Mucosa of descending colon (tissue), 3 donors: ENCODE data around the gene CBR4. TPM values are rescaled to one million over a fixed set of nuclear protein-coding genes. Genes with fewer than 3 reads are reported as not detected.

ENCODE experiments used
- ATAC-seq: fragments of 200-7000 bp; cut with Tn5 transposase; one replicate; pipeline ENCODE4 v1.9.1; 2020; ENCODE audit warnings: mild to moderate bottlenecking, moderate library complexity
- DNase-seq, 3 donors: peaks; one replicate each; pipeline ENCODE4 v3.0.0-alpha.2; 2020
- H3K36me3 ChIP-seq: fragments of 200-600 bp; one replicate; pipeline ENCODE4 v1.8.0; 2021; ENCODE audit warnings: low read depth, mild to moderate bottlenecking
- H3K4me1 ChIP-seq: fragments of 200-600 bp; one replicate; pipeline ENCODE4 v1.8.0; 2021; ENCODE audit warnings: low read depth, mild to moderate bottlenecking
- H3K4me3 ChIP-seq: fragments of 200-600 bp; one replicate; pipeline ENCODE4 v1.8.0; 2021; ENCODE audit warnings: mild to moderate bottlenecking
- H3K9me3 ChIP-seq: fragments of 200-600 bp; one replicate; pipeline ENCODE4 v1.8.0; 2021; ENCODE audit warnings: mild to moderate bottlenecking
- intact Hi-C, 2 donors: fragments of 100-400 bp; cut with DNase I in 1 of 2; cut with micrococcal nuclease in 1 of 2; formaldehyde crosslinking; loops; one replicate each; pipeline versions ENCODE4 v1.11.0 to v1.11.1; 2022; cut with DNase I, micrococcal nuclease
- total RNA-seq, 3 donors: library from RNA; stranded (reverse); fragmentation: NEBNext Ultra II Directional in 2 of 3; extraction: Animal tissue kit (Norgen Biotek cat#: 25700) in 2 of 3; gene quantifications; one replicate each; pipeline versions ENCODE4 v1.2.1 to v1.2.4, GENCODE V29; 2021 to 2023
- TF ChIP-seq, protein P1 (sequence below): fragments of 200-600 bp; IDR thresholded peaks from one replicate; pipeline ENCODE4 v1.8.0; 2022; ENCODE audit warnings: antibody characterized with exemption, mild to moderate bottlenecking
- donor health status: DM: no; HTN: no; CAD: no; lungs with moderate emphysema.
- donor health status: DM: no; HTN: no; CAD: no.
- donor health status: DM: no; HTN: yes; CAD: no.

The CBR4 gene
- total RNA-seq, 3 donors from 2014 or later, result 20.9 to 33.6 (median 30.2) TPM

DNA sequence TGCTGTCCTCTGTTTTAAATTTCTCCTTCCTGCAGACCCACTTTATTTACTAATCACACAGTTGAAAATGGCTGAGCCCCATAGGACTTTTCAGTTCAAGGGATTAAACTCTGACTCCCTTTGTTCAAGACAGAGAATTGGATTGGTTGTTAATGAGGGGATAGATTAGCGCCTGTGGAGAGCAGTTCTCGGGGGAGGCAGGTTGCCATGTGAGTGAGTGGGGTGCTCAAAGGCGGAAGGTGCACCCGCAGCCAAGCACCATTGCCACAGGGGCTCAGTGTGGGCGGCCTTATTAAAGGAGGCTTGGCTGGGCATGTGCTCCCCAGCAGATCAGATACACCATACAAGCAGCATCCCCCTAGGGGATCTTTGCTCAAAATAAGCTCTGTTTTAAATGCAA is 7.9 kb upstream of the CBR4 start:
- intact Hi-C loops, result no loop called here
- Histone ChIP-seq H3K36me3 (no peaks in the 10 kb centered on the region), H3K4me1 (peaks cover 10% of the 10 kb centered on the region), H3K4me3 (no peak overlapping the region), H3K9me3 (no peaks in the 10 kb centered on the region)
- TF ChIP-seq, protein P1, sequence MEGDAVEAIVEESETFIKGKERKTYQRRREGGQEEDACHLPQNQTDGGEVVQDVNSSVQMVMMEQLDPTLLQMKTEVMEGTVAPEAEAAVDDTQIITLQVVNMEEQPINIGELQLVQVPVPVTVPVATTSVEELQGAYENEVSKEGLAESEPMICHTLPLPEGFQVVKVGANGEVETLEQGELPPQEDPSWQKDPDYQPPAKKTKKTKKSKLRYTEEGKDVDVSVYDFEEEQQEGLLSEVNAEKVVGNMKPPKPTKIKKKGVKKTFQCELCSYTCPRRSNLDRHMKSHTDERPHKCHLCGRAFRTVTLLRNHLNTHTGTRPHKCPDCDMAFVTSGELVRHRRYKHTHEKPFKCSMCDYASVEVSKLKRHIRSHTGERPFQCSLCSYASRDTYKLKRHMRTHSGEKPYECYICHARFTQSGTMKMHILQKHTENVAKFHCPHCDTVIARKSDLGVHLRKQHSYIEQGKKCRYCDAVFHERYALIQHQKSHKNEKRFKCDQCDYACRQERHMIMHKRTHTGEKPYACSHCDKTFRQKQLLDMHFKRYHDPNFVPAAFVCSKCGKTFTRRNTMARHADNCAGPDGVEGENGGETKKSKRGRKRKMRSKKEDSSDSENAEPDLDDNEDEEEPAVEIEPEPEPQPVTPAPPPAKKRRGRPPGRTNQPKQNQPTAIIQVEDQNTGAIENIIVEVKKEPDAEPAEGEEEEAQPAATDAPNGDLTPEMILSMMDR, result no peak
- ATAC-seq (no peak), DNase-seq (no peak)

DNA sequence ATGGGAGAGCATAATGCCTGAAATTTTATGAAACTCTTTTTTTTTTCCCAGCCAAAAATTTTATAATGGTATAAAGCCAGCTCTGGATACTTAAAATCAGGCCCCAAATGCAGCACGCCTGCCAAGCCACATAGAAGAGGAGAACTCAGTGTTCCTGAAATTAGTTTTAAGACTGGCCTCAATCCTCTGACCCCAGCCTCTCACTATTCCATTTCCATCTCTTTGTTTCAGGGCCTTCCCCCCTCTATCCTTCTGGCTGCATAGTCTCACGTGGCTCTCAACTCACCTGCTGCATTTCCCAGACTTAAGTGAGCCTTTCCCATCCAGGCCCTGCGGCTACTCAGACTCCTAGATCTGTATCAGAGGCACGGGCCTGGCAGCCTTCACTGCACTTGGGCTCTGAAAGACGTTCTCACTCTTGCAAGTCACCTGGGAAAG is 5.2 kb upstream of the CBR4 start:
- no peaks in the 10 kb centered on the region for H3K9me3 ChIP-seq
- ATAC-seq, result no peak
- TF ChIP-seq, protein P1, result no peak
- DNase-seq, result no peak
- no peaks in the 10 kb centered on the region for H3K36me3 ChIP-seq
- peaks cover 10% of the 10 kb centered on the region for H3K4me1 ChIP-seq
- intact Hi-C loops, result no loop called here
- H3K4me3 ChIP-seq, result no peak overlapping the region

DNA sequence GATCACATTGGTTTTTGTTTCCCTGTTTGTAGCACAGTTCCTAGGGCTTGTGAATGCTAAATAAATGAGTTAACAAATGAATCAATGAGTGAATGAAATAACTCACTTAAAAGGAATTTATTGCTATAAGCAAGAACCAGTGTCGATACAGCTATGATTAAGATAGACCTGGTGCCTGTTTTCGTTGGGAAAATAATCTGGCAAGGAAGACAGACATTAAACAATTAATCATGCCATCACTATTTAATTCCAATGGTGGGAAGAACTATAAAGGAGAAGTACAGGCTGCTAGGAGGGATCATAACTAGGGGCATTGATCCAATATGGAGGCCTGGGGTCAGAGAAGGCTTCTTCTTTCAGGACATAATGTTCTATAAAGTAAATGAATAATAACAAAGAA is 4.5 kb upstream of the CBR4 start:
- Histone ChIP-seq H3K4me3 (no peak overlapping the region), H3K4me1 (peaks cover 10% of the 10 kb centered on the region), H3K9me3 (no peaks in the 10 kb centered on the region), H3K36me3 (no peaks in the 10 kb centered on the region)
- TF ChIP-seq, protein P1, result no peak
- DNase-seq (no peak), ATAC-seq (no peak)
- intact Hi-C loops, result no loop called here

DNA sequence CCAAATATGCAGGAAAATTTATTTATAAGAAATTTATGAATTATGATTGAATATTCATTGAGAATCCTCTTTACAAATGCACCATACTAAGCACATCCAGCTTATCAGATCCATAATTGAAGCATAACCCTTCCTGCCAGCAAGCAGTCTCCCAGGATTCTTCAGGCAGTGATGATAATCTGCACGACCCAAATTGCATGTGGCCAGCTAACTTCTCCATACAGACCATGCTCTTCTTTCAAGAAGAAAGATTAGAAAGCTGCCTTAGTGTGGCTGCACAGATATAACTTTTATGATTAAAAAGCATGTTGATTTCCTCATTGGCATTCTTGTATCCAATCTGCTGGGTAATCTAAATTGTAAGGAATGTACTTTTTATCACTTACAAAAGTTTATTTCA is 3.3 kb upstream of the CBR4 start:
- Histone ChIP-seq H3K4me1 (peaks cover 17% of the 10 kb centered on the region), H3K4me3 (no peak overlapping the region), H3K36me3 (no peaks in the 10 kb centered on the region), H3K9me3 (no peaks in the 10 kb centered on the region)
- DNase-seq (no peak), ATAC-seq (no peak)
- TF ChIP-seq, protein P1, result no peak
- intact Hi-C loops, result no loop called here

DNA sequence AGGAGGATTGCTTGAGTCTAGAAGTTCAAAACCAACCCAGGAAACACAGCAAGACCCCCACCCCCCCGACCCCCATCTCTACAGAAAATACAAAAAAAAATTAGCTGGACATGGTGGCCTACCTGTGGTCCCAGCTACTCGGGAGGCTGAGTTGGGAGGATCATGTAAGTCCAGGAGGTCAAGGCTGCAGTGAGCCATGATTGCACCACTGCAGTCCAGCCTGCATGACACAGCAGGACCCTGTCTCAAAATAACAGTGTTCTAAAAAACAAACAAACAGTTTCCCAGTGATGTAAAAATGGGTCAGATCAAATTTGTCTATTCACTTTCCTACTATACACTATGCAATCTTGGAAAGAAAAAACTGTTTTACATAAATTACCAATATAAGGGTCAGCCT is 2.0 kb upstream of the CBR4 start:
- TF ChIP-seq, protein P1, result no peak
- Histone ChIP-seq H3K4me1 (peaks cover 17% of the 10 kb centered on the region), H3K9me3 (no peaks in the 10 kb centered on the region), H3K36me3 (no peaks in the 10 kb centered on the region), H3K4me3 (no peak overlapping the region)
- DNase-seq (no peak), ATAC-seq (no peak)
- intact Hi-C loops, result no loop called here
